NCI-H2029 (cell line): ENCODE measurements around the gene NDOR1.
"Not testable (repeated sequence)": the region's sequence is repeated elsewhere in the genome, so short reads cannot be mapped to it uniquely, and the experiment has no call there.

ENCODE experiments used
- DNase-seq: peaks from one replicate; lab custom pipeline; 2025; lab: John Stamatoyannopoulos, UW

Gene NDOR1

GRCh38 chr9:137244486-137245449 lies 39.3 kb downstream of the NDOR1 start:
- no peak for DNase-seq

- DNase-seq = no peak
These were observed 40.2 kb downstream of the NDOR1 start for GRCh38 chr9:137245450-137246421.

- no peak for DNase-seq
These were observed 41.8 kb downstream of the NDOR1 start for GRCh38 chr9:137247135-137247915.

GRCh38 chr9:137247916-137248175 lies 42.3 kb downstream of the NDOR1 start:
- DNase-seq = no peak

- no peak for DNase-seq
These were observed 45.1 kb downstream of the NDOR1 start for GRCh38 chr9:137250329-137251193.

GRCh38 chr9:137251194-137251461 lies 45.6 kb downstream of the NDOR1 start, which contains the start of gene STPG3:
TSS of gene STPG3 (plus strand) at chr9:137251286. CDS start at chr9:137251287, 1 bp downstream.
- DNase-seq = no peak

GRCh38 chr9:137251490-137252268 lies 46.2 kb downstream of the NDOR1 start:
- DNase-seq = no peak

- no peak for DNase-seq
These were observed 47.3 kb downstream of the NDOR1 start for GRCh38 chr9:137252555-137253506.

- DNase-seq = no peak
These were observed 48.5 kb downstream of the NDOR1 start for GRCh38 chr9:137253717-137254623.

- DNase-seq = peak; percentile 76
These were observed 49.3 kb downstream of the NDOR1 start, which contains the start of gene NELFB for GRCh38 chr9:137254624-137255447. TSS of gene NELFB (plus strand) at chr9:137255327.

GRCh38 chr9:137255448-137256114 lies 50.1 kb downstream of the NDOR1 start:
- peak; percentile 24 for DNase-seq

- no peak for DNase-seq
These were observed 50.9 kb downstream of the NDOR1 start for GRCh38 chr9:137256362-137256761.

- no peak for DNase-seq
These were observed 51.4 kb downstream of the NDOR1 start for GRCh38 chr9:137256856-137257255.

- not testable (repeated sequence) for DNase-seq
These were observed 56.8 kb downstream of the NDOR1 start for GRCh38 chr9:137262173-137262908.

GRCh38 chr9:137262909-137263285 lies 57.4 kb downstream of the NDOR1 start:
- no peak for DNase-seq

GRCh38 chr9:137263506-137263905 lies 58.0 kb downstream of the NDOR1 start:
- DNase-seq = no peak
